ENCODE data around the gene C2orf69. TPM values are rescaled to one million over a fixed set of nuclear protein-coding genes. Genes with fewer than 3 reads are reported as not detected.

C2orf69 gene
- total RNA-seq, 2 donors from 2014 or later = 8.0 to 9.5 TPM

DNA sequence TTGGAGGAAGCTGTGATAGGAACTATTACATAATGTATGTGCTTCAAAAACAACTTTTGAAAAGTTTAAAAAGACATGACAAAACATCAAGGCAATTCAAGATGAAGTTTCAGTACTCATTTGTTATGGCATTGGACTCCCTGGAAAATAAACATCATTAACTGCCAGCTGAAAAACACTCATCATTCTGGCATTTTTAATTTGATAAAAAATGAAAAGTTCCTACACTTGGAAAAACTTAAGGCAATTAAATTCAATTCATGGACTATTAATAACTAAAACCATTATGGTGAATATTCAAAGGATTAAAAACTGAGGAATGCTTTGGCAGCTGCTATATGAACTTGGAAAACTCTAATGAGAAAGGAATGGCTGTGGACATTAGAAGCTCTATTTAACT, 35.7 kb downstream of the C2orf69 start:
- Histone ChIP-seq H3K9me3 (no peaks in the 10 kb centered on the region), H3K27me3 (no peaks in the 10 kb centered on the region), H3K4me3 (no peak overlapping the region), H3K4me1 (no peaks in the 10 kb centered on the region), H3K27ac (no peak overlapping the region), H3K36me3 (peaks cover 20% of the 10 kb centered on the region)
- TF ChIP-seq, protein P1, sequence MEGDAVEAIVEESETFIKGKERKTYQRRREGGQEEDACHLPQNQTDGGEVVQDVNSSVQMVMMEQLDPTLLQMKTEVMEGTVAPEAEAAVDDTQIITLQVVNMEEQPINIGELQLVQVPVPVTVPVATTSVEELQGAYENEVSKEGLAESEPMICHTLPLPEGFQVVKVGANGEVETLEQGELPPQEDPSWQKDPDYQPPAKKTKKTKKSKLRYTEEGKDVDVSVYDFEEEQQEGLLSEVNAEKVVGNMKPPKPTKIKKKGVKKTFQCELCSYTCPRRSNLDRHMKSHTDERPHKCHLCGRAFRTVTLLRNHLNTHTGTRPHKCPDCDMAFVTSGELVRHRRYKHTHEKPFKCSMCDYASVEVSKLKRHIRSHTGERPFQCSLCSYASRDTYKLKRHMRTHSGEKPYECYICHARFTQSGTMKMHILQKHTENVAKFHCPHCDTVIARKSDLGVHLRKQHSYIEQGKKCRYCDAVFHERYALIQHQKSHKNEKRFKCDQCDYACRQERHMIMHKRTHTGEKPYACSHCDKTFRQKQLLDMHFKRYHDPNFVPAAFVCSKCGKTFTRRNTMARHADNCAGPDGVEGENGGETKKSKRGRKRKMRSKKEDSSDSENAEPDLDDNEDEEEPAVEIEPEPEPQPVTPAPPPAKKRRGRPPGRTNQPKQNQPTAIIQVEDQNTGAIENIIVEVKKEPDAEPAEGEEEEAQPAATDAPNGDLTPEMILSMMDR (IDR thresholded peaks at IDR 0.05) = no peak
- DNase-seq (ENCODE audit: low spot score) = no peak

DNA sequence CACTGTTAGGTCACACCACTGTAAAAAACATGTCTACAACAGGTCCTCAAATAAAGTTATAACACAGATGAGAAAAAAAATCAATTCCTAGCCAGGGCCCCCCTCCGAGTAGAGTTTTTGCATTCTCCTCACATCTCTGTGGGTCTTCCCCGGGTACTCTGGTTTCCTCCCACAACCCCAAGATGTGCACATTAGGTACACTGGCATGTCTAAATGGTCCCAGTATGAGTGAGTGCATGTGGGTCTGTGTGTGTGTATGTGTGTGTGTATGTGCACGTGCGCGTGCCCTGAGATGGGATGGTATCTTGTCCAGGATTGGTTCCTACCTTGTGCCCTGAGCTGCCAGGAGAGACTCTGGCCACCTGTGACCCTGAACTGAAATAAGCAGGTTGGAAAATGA, 39.3 kb downstream of the C2orf69 start:
- H3K4me1 ChIP-seq = peaks cover 0 to 16% of the 10 kb centered on the region in 2 donors
- DNase-seq (ENCODE audit: low spot score) = no peak
- TF ChIP-seq, protein P1 (IDR thresholded peaks at IDR 0.05) = no peak

GRCh38 chr2:199951023-199951422, 39.9 kb downstream of the C2orf69 start:
- DNase-seq (ENCODE audit: low spot score) = no peak
- Histone ChIP-seq H3K36me3 (peaks cover 14% of the 10 kb centered on the region), H3K27me3 (no peaks in the 10 kb centered on the region), H3K9me3 (no peaks in the 10 kb centered on the region), H3K27ac (no peak overlapping the region), H3K4me1 (peaks cover 0 to 17% of the 10 kb centered on the region in 2 donors), H3K4me3 (no peak overlapping the region)
- TF ChIP-seq, protein P1 (IDR thresholded peaks at IDR 0.05) = no peak

More for the DNA sequence above, 39.3 kb downstream of the C2orf69 start:
- no peak overlapping the region for H3K27ac ChIP-seq
- H3K36me3 ChIP-seq = peaks cover 14% of the 10 kb centered on the region
- no peaks in the 10 kb centered on the region for H3K9me3 ChIP-seq
- H3K27me3 ChIP-seq = no peaks in the 10 kb centered on the region
- no peak overlapping the region for H3K4me3 ChIP-seq

DNA sequence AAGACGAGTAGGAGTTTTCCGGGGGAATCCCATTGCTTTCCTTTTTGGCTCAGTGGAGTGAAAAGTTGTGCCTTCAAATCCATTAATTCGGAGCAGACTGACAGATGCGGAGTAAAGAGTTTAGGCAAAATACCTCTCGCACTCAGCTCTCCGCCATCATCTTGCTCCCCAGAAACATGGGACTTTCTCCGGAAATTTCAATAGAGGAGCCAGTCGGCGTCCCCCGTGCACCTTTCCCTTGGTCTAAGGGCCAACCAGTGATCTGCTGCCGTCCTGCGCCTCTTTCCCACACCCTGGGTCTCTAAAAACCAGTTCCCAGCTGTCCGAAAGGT, 43.9 kb downstream of the C2orf69 start:
- Histone ChIP-seq H3K4me3 (peak overlapping the region; percentile 88 to 91), H3K27ac (peak overlapping the region; percentile 90 to 92), H3K27me3 (no peaks in the 10 kb centered on the region), H3K36me3 (peaks cover 6% of the 10 kb centered on the region), H3K4me1 (peaks cover 0 to 41% of the 10 kb centered on the region in 2 donors), H3K9me3 (no peaks in the 10 kb centered on the region)
- no peak for DNase-seq (ENCODE audit: low spot score)
- TF ChIP-seq, protein P1 (IDR thresholded peaks at IDR 0.05) = no peak

DNA sequence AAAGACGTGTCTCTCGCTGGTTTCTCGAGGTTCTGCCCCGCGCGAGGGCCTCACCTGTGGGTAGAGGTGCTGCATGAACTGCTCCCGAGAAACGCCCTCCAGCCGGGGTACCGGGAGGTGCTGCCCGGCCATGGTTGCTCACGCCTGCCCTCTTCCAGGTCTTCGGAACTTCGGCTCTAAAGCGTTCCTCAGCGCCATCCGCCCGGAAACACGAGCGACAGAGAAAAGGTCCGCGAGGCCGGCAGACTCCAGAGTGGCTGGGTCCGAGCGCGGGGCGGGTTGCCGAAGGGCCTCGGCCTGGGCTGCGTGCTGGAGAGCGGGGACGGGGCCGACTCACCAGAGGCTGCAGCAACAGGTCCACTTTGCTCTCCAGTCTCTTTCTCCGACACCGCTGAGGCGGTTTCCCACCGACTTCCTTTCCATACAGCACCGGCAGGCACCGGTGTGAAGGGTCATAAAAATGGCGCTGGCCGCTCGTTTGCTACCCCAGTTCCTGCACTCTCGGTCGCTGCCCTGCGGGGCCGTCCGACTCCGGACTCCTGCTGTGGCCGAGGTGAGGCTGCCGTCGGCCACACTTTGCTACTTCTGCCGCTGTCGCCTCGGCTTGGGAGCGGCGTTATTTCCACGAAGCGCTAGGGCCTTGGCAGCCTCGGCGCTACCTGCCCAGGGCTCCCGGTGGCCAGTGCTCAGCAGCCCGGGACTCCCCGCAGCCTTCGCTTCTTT, 44.4 kb downstream of the C2orf69 start, which contains the start of the genes MAIP1 and TYW5:
Gene MAIP1, plus strand, starts transcription at position 244 of the 723 bp plus-strand sequence. Its CDS starts 217 bp downstream, at position 461.
Gene TYW5, minus strand, starts transcription at position 153 of the 723 bp plus-strand sequence. Its CDS starts 21 bp downstream, at position 132.
- H3K4me1 ChIP-seq = peaks cover 0 to 41% of the 10 kb centered on the region in 2 donors
- peaks cover 7% of the 10 kb centered on the region for H3K36me3 ChIP-seq
- TF ChIP-seq, protein P1 (IDR thresholded peaks at IDR 0.05) = peak in 1 of 2 donors; percentile 48
- peak; percentile 82 for DNase-seq (ENCODE audit: low spot score)
- no peaks in the 10 kb centered on the region for H3K9me3 ChIP-seq
- H3K27me3 ChIP-seq = no peaks in the 10 kb centered on the region
- peak within 1 kb of the TSS; percentile 90 to 92 for H3K27ac ChIP-seq
- peak within 1 kb of the TSS; percentile 88 to 91 for H3K4me3 ChIP-seq
